K562 (cell line): ENCODE measurements around the gene BMP3. TPM values are rescaled to one million over a fixed set of nuclear protein-coding genes. Genes with fewer than 3 reads are reported as not detected.

ENCODE experiments used
- ATAC-seq: fragments of 200-7000 bp; cut with Tn5 transposase; 3 replicates; pipeline ENCODE4 v1.9.1; 2020; ENCODE audit warnings: moderate library complexity
- BruUV-seq: library from RNA; stranded (reverse); fragments of 400-500 nt; replicated peaks from 2 replicates; lab custom pipeline; 2021; lab: Mats Ljungman, UMichigan
- CTCF ChIA-PET: fragments of 300-600 bp; formaldehyde crosslinking; extraction: SDS; loops from one replicate; lab custom pipeline; 2021; ENCODE audit warnings: low intra/inter-chr PET ratio; lab: Yijun Ruan, JAX
- POLR2A ChIA-PET: fragments of 300-600, 350-650 bp; sonication (Branson Sonifier 250); formaldehyde crosslinking; extraction: SDS; loops from one replicate; lab custom pipeline; 2021; ENCODE audit warnings: antibody characterized with exemption, inconsistent platforms; lab: Yijun Ruan, JAX
- DNase-seq, 4 experiments: peaks; one replicate each; pipeline versions ENCODE4 v3.0.0 to v3.0.0-alpha.2; 2011 to 2018; ENCODE audit warnings: low spot score in 3 of 4, mixed read lengths in 3 of 4; ENCODE audit errors: extremely low read depth in 1 of 4
- FAIRE-seq: peaks from 2 replicates; lab custom pipeline; 2011; peaks lifted over from hg19 to GRCh38; lab: Jason Lieb, UNC
- H2AFZ ChIP-seq: 2 replicates; pipeline ENCODE4 v1.6.0; 2011; ENCODE audit warnings: low read depth, low read length, control low read depth, inconsistent platforms
- H3K27ac ChIP-seq: fragments of 200-600 bp; 3 replicates; pipeline ENCODE4 v1.8.0; 2011; ENCODE audit warnings: low read depth, mild to moderate bottlenecking, control low read depth, inconsistent platforms, low read length, moderate library complexity, mixed read lengths; ENCODE audit errors: extremely low read depth
- H3K27me3 ChIP-seq, 2 experiments: fragments of 300-600 bp in 1 of 2; 2 replicates in 1 of 2; 3 replicates in 1 of 2; pipeline versions ENCODE4 v1.6.0 to v1.8.0; 2011; ENCODE audit warnings: inconsistent platforms in 2 of 2, low read length in 2 of 2, mild to moderate bottlenecking in 1 of 2, mixed read lengths in 1 of 2, moderate library complexity in 1 of 2; ENCODE audit not compliant: control insufficient read depth in 2 of 2, insufficient read depth in 2 of 2
- H3K36me3 ChIP-seq: fragments of 300-600 bp; 3 replicates; pipeline ENCODE4 v1.8.0; 2011; ENCODE audit warnings: mild to moderate bottlenecking, low read length, inconsistent platforms; ENCODE audit not compliant: control insufficient read depth, insufficient read depth
- H3K4me1 ChIP-seq, 2 experiments: fragments of 200-600 bp in 1 of 2; replicated peaks in 1 of 2; 2 replicates in 1 of 2; 3 replicates in 1 of 2; pipeline versions ENCODE4 v1.5.1 to v1.8.0; 2011; ENCODE audit warnings: inconsistent platforms in 2 of 2, low read length in 2 of 2, mild to moderate bottlenecking in 1 of 2, mixed read lengths in 1 of 2, moderate library complexity in 1 of 2; ENCODE audit not compliant: control insufficient read depth in 2 of 2, insufficient read depth in 2 of 2
- H3K4me2 ChIP-seq: 2 replicates; pipeline ENCODE4 v1.6.1; 2011; ENCODE audit warnings: low read length, control low read depth, inconsistent platforms, mixed read lengths; ENCODE audit not compliant: insufficient read depth
- H3K4me3 ChIP-seq: fragments of 200-600 bp; sonication (generic), shearing (Covaris generic); 2 replicates; pipeline ENCODE4 v1.5.1; 2016; ENCODE audit warnings: control low read depth, inconsistent platforms
- H3K79me2 ChIP-seq: fragments of 200-600 bp; 3 replicates; pipeline ENCODE4 v1.8.0; 2011; ENCODE audit warnings: low read length, inconsistent platforms; ENCODE audit not compliant: control insufficient read depth, insufficient read depth
- H3K9ac ChIP-seq, 2 experiments: 2 replicates each; pipeline versions ENCODE4 v1.6.0 to v1.6.1; 2011; ENCODE audit warnings: low read depth in 2 of 2, low read length in 2 of 2, control low read depth in 1 of 2, inconsistent platforms in 1 of 2, mild to moderate bottlenecking in 1 of 2, mixed read lengths in 1 of 2; ENCODE audit not compliant: insufficient read depth in 1 of 2
- H3K9me1 ChIP-seq: one replicate; pipeline ENCODE4 v1.6.0; 2011; ENCODE audit warnings: inconsistent platforms, mild to moderate bottlenecking, low read length, moderate library complexity; ENCODE audit not compliant: control insufficient read depth, insufficient read depth
- H3K9me3 ChIP-seq: replicated peaks from 2 replicates; pipeline ENCODE4 v1.5.1; 2011; ENCODE audit warnings: low read depth, low read length, inconsistent platforms; ENCODE audit not compliant: control insufficient read depth, insufficient read depth
- H4K20me1 ChIP-seq: replicated peaks from 2 replicates; pipeline ENCODE4 v1.6.1; 2011; ENCODE audit warnings: low read length, inconsistent platforms, mixed read lengths; ENCODE audit not compliant: control insufficient read depth, insufficient read depth
- CAMTA2 ChIP-seq: fragments of 250-450 bp; sonication (Bioruptor Pico); conservative IDR thresholded peaks from 2 replicates; pipeline ENCODE4 v1.5.1; 2022
- CBX5 ChIP-seq: IDR thresholded peaks from 2 replicates; pipeline ENCODE4 v1.6.1; 2014; ENCODE audit warnings: low read depth, borderline replicate concordance
- DDX20 ChIP-seq: fragments of 450-650 bp; IDR thresholded peaks from 2 replicates; pipeline ENCODE4 v1.6.1; 2016; ENCODE audit warnings: missing genetic modification characterization, low read depth, mild to moderate bottlenecking, missing compliant biosample characterization, moderate library complexity
- DLX4 ChIP-seq: fragments of 250-450 bp; sonication (Bioruptor Pico); IDR thresholded peaks from 2 replicates; pipeline ENCODE4 v1.6.1; 2021; ENCODE audit warnings: mild to moderate bottlenecking
- EWSR1 ChIP-seq: fragments of 450-650 bp; IDR thresholded peaks from 2 replicates; pipeline ENCODE4 v1.6.1; 2018; ENCODE audit warnings: borderline replicate concordance, mild to moderate bottlenecking, low read depth, moderate library complexity; ENCODE audit not compliant: partially characterized antibody
- FOXM1 ChIP-seq, 2 experiments: fragments of 450-650 bp in 1 of 2; sonication (generic) in 1 of 2; formaldehyde crosslinking in 1 of 2; IDR thresholded peaks; 2 replicates each; pipeline versions ENCODE4 v1.6.1 to v1.9.0; 2017 to 2022; ENCODE audit warnings: low read depth in 2 of 2, mild to moderate bottlenecking in 2 of 2, missing genetic modification reagents in 1 of 2, moderate library complexity in 1 of 2
- KDM5B ChIP-seq: fragments of 200-600 bp; sonication (generic); IDR thresholded peaks from 2 replicates; pipeline ENCODE4 v1.6.1; 2012; ENCODE audit warnings: low read depth, mild to moderate bottlenecking, moderate library complexity, low read length, control low read depth, inconsistent platforms; ENCODE audit not compliant: insufficient replicate concordance
- MAFF ChIP-seq: IDR thresholded peaks from 2 replicates; pipeline ENCODE4 v1.6.1; 2012; ENCODE audit warnings: low read length, improper control_type of control experiment
- MAFG ChIP-seq: fragments of 450-650 bp; conservative IDR thresholded peaks from 2 replicates; pipeline ENCODE4 v1.6.1; 2016; ENCODE audit warnings: missing genetic modification characterization, missing compliant biosample characterization
- MAFK ChIP-seq: IDR thresholded peaks from 2 replicates; pipeline ENCODE4 v1.6.1; 2011; ENCODE audit warnings: low read length, improper control_type of control experiment
- MAZ ChIP-seq, 2 experiments: fragments of 450-650 bp in 1 of 2; sonication (generic) in 1 of 2; formaldehyde crosslinking; IDR thresholded peaks in 1 of 2; conservative IDR thresholded peaks in 1 of 2; 2 replicates each; pipeline versions ENCODE4 v1.4.0 to v1.5.0; 2020; ENCODE audit warnings: mild to moderate bottlenecking in 1 of 2, missing genetic modification reagents in 1 of 2
- POLR2AphosphoS5 ChIP-seq: IDR thresholded peaks from 2 replicates; pipeline ENCODE4 v1.6.1; 2011; ENCODE audit warnings: mild to moderate bottlenecking, low read depth, low read length, moderate library complexity; ENCODE audit not compliant: control insufficient read depth, insufficient read depth
- PTTG1 ChIP-seq: fragments of 450-650 bp; IDR thresholded peaks from 2 replicates; pipeline ENCODE4 v1.6.1; 2016; ENCODE audit warnings: low read depth, mild to moderate bottlenecking, missing genetic modification characterization, missing compliant biosample characterization
- RBM39 ChIP-seq: fragments of 200-400 bp; formaldehyde crosslinking; optimal IDR thresholded peaks from 2 replicates; pipeline ENCODE3; 2018; ENCODE audit warnings: low read depth, low read length
- RHOXF2B ChIP-seq: fragments of 250-450 bp; sonication (Bioruptor Pico); conservative IDR thresholded peaks from 2 replicates; pipeline ENCODE4 v1.5.1; 2021
- SMARCA4 ChIP-seq: fragments of 450-650 bp; IDR thresholded peaks from 2 replicates; pipeline ENCODE4 v1.6.1; 2016
- SMARCE1 ChIP-seq: fragments of 450-650 bp; IDR thresholded peaks from 2 replicates; pipeline ENCODE4 v1.7.1; 2016; ENCODE audit warnings: mild to moderate bottlenecking
- TSC22D4 ChIP-seq: fragments of 450-650 bp; IDR thresholded peaks from 2 replicates; pipeline ENCODE4 v1.6.1; 2016; ENCODE audit warnings: missing genetic modification characterization, missing biosample characterization, control low read depth
- ZNF121 ChIP-seq: sonication (generic); formaldehyde crosslinking; conservative IDR thresholded peaks from 2 replicates; pipeline ENCODE4 v1.8.0; 2022; ENCODE audit warnings: missing genetic modification reagents
- ZNF165 ChIP-seq: fragments of 250-450 bp; sonication (Bioruptor Pico); IDR thresholded peaks from 2 replicates; pipeline ENCODE4 v1.4.0; 2020; ENCODE audit warnings: borderline replicate concordance
- ZNF384 ChIP-seq: IDR thresholded peaks from 2 replicates; pipeline ENCODE4 v1.6.1; 2012; ENCODE audit warnings: low read depth, low read length, improper control_type of control experiment
- WGBS: fragments of 100-300 bp; shearing (Covaris generic); methylation state at CpG from one replicate; pipeline ENCODE4 v1.1.6; 2016; ENCODE audit warnings: low coverage, mixed read lengths; ENCODE audit not compliant: insufficient coverage; ENCODE audit errors: missing lambda C conversion rate; 5-methylcytosine and 5-hydroxymethylcytosine counted together
- in situ Hi-C: fragments of 300-500 bp; cut with MboI; formaldehyde crosslinking; loops from 4 replicates; pipeline ENCODE4 v1.15.0; 2018; ENCODE audit warnings: inconsistent platforms, mixed read lengths
- intact Hi-C: fragments of 100-400 bp; cut with micrococcal nuclease; formaldehyde crosslinking; loops from 2 replicates; pipeline ENCODE4 v1.14.2; 2022
- polyA plus RNA-seq, 8 experiments: library from polyadenylated mRNA; depleted of rRNA in 4 of 8; stranded (reverse) in 5 of 8; unstranded in 3 of 8; fragments of >200 nt; fragmentation: Nextera tagmentation in 2 of 8; fragmentation: Illumina TruSeq in 1 of 8; extraction: Ambion mirVana in 2 of 8; extraction: Trizol in 1 of 8; gene quantifications; 2 replicates each; pipeline versions ENCODE4 v1.2.1 to v1.2.3, GENCODE V29; 2011 to 2014; ENCODE audit warnings: inconsistent platforms in 1 of 8, missing spikeins in 1 of 8
- total RNA-seq, 7 experiments: library from RNA; depleted of rRNA in 6 of 7; stranded (reverse); fragments of >200 nt in 6 of 7; fragmentation: Illumina TruSeq in 2 of 7; extraction: Trizol in 2 of 7; gene quantifications; 2 replicates each; pipeline versions ENCODE4 v1.2.1 to v1.2.3, GENCODE V29; 2011 to 2021; ENCODE audit warnings: low replicate concordance in 1 of 7
- TF ChIP-seq, protein P1 (sequence below): fragments of 250-450 bp; sonication (Bioruptor Pico); IDR thresholded peaks from 2 replicates; pipeline ENCODE4 v1.9.0; 2021; ENCODE audit warnings: mild to moderate bottlenecking
- TF ChIP-seq, protein P2 (sequence below), 2 experiments: IDR thresholded peaks; 2 replicates each; pipeline ENCODE4 v1.6.1; 2012; ENCODE audit warnings: improper control_type of control experiment in 2 of 2, low read depth in 2 of 2, low read length in 2 of 2, borderline replicate concordance in 1 of 2

The BMP3 gene
- total and polyA plus RNA-seq, 9 of the 15 experiments (the other 6 are each of a cell fraction or from before 2014, with no cell fraction given): 0.01 TPM; not detected in 8

GRCh38 chr4:81071013-81071412, 40.5 kb downstream of the BMP3 start:
- no peak overlapping the region for H3K4me3 ChIP-seq
- ChIA-PET CTCF (no interaction called here), POLR2A (no interaction called here)
- H3K9me3 ChIP-seq: no peaks in the 10 kb centered on the region
- BruUV-seq: no TSS peak
- no peaks in the 10 kb centered on the region for H3K36me3 ChIP-seq
- H3K4me1 ChIP-seq: no peaks in the 10 kb centered on the region
- no peaks in the 10 kb centered on the region for H3K9me1 ChIP-seq
- no peaks in the 10 kb centered on the region for H3K79me2 ChIP-seq
- in situ Hi-C loops (no loop called here), intact Hi-C loops (no loop called here)
- H2AFZ ChIP-seq: no peak overlapping the region
- no peaks in the 10 kb centered on the region for H4K20me1 ChIP-seq
- ATAC-seq (no peak), DNase-seq (no peak), FAIRE-seq (no peak)
- WGBS: 4% methylated on average over 2 of the region's 2 CpGs
- H3K27me3 ChIP-seq: no peaks in the 10 kb centered on the region
- H3K27ac ChIP-seq: no peak overlapping the region
- H3K9ac ChIP-seq: no peak overlapping the region
- H3K4me2 ChIP-seq: no peak overlapping the region
- TF ChIP-seq KDM5B (no peak), DDX20 (no peak), MAFK (peak; percentile 56; the same call in 1 of the 2 replicates), TSC22D4 (tag) (no peak), SMARCA4 (no peak), ZNF121 (CRISPR knock-in tag) (no peak), POLR2AphosphoS5 (no peak), EWSR1 (no peak), SMARCE1 (no peak), PTTG1 (no peak), ZNF165 (CRISPR knock-in tag) (no peak), FOXM1 (IDR thresholded peaks at IDR 0.05; ENCODE audit: low read depth) (no peak), FOXM1 (CRISPR knock-in tag; IDR thresholded peaks at IDR 0.05; ENCODE audit: low read depth) (no peak), DLX4 (CRISPR knock-in tag) (no peak), MAZ (CRISPR knock-in tag; conservative IDR thresholded peaks at IDR 0.05 in 1 of 2, IDR thresholded peaks at IDR 0.05 in 1 of 2) (no peak), RHOXF2B (no peak), CBX5 (no peak), ZNF384 (no peak), MAFF (peak; percentile 63), RBM39 (no peak), CAMTA2 (CRISPR knock-in tag) (no peak), MAFG (tag) (peak; percentile 42; the same call in 1 of the 2 replicates)
- TF ChIP-seq, protein P1, sequence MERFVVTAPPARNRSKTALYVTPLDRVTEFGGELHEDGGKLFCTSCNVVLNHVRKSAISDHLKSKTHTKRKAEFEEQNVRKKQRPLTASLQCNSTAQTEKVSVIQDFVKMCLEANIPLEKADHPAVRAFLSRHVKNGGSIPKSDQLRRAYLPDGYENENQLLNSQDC (CRISPR knock-in tag): no peak
- TF ChIP-seq, protein P2, sequence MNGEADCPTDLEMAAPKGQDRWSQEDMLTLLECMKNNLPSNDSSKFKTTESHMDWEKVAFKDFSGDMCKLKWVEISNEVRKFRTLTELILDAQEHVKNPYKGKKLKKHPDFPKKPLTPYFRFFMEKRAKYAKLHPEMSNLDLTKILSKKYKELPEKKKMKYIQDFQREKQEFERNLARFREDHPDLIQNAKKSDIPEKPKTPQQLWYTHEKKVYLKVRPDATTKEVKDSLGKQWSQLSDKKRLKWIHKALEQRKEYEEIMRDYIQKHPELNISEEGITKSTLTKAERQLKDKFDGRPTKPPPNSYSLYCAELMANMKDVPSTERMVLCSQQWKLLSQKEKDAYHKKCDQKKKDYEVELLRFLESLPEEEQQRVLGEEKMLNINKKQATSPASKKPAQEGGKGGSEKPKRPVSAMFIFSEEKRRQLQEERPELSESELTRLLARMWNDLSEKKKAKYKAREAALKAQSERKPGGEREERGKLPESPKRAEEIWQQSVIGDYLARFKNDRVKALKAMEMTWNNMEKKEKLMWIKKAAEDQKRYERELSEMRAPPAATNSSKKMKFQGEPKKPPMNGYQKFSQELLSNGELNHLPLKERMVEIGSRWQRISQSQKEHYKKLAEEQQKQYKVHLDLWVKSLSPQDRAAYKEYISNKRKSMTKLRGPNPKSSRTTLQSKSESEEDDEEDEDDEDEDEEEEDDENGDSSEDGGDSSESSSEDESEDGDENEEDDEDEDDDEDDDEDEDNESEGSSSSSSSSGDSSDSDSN (IDR thresholded peaks at IDR 0.05; ENCODE audit: borderline replicate concordance in 1 of 2, low read depth in 2 of 2, low read length in 2 of 2): no peak
